K562 (cell line): ENCODE data around the gene GLIS2. TPM values are rescaled to one million over a fixed set of nuclear protein-coding genes. Genes with fewer than 3 reads are reported as not detected.

Experiments
- ATAC-seq: fragments of 200-7000 bp; cut with Tn5 transposase; 3 replicates; pipeline ENCODE4 v1.9.1; 2020; ENCODE audit warnings: moderate library complexity
- BruUV-seq: library from RNA; stranded (reverse); fragments of 400-500 nt; replicated peaks from 2 replicates; lab custom pipeline; 2021; lab: Mats Ljungman, UMichigan
- CTCF ChIA-PET: fragments of 300-600 bp; formaldehyde crosslinking; extraction: SDS; loops from one replicate; lab custom pipeline; 2021; ENCODE audit warnings: low intra/inter-chr PET ratio; lab: Yijun Ruan, JAX
- POLR2A ChIA-PET: fragments of 300-600, 350-650 bp; sonication (Branson Sonifier 250); formaldehyde crosslinking; extraction: SDS; loops from one replicate; lab custom pipeline; 2021; ENCODE audit warnings: antibody characterized with exemption, inconsistent platforms; lab: Yijun Ruan, JAX
- DNase-seq, 4 experiments: peaks; one replicate each; pipeline versions ENCODE4 v3.0.0 to v3.0.0-alpha.2; 2011 to 2018; ENCODE audit warnings: low spot score in 3 of 4, mixed read lengths in 3 of 4; ENCODE audit errors: extremely low read depth in 1 of 4
- FAIRE-seq: peaks from 2 replicates; lab custom pipeline; 2011; peaks lifted over from hg19 to GRCh38; lab: Jason Lieb, UNC
- H2AFZ ChIP-seq: 2 replicates; pipeline ENCODE4 v1.6.0; 2011; ENCODE audit warnings: low read depth, low read length, control low read depth, inconsistent platforms
- H3K27ac ChIP-seq: fragments of 200-600 bp; 3 replicates; pipeline ENCODE4 v1.8.0; 2011; ENCODE audit warnings: low read depth, mild to moderate bottlenecking, control low read depth, inconsistent platforms, low read length, moderate library complexity, mixed read lengths; ENCODE audit errors: extremely low read depth
- H3K27me3 ChIP-seq, 2 experiments: fragments of 300-600 bp in 1 of 2; 2 replicates in 1 of 2; 3 replicates in 1 of 2; pipeline versions ENCODE4 v1.6.0 to v1.8.0; 2011; ENCODE audit warnings: inconsistent platforms in 2 of 2, low read length in 2 of 2, mild to moderate bottlenecking in 1 of 2, mixed read lengths in 1 of 2, moderate library complexity in 1 of 2; ENCODE audit not compliant: control insufficient read depth in 2 of 2, insufficient read depth in 2 of 2
- H3K36me3 ChIP-seq: fragments of 300-600 bp; 3 replicates; pipeline ENCODE4 v1.8.0; 2011; ENCODE audit warnings: mild to moderate bottlenecking, low read length, inconsistent platforms; ENCODE audit not compliant: control insufficient read depth, insufficient read depth
- H3K4me1 ChIP-seq, 2 experiments: fragments of 200-600 bp in 1 of 2; replicated peaks in 1 of 2; 2 replicates in 1 of 2; 3 replicates in 1 of 2; pipeline versions ENCODE4 v1.5.1 to v1.8.0; 2011; ENCODE audit warnings: inconsistent platforms in 2 of 2, low read length in 2 of 2, mild to moderate bottlenecking in 1 of 2, mixed read lengths in 1 of 2, moderate library complexity in 1 of 2; ENCODE audit not compliant: control insufficient read depth in 2 of 2, insufficient read depth in 2 of 2
- H3K4me2 ChIP-seq: 2 replicates; pipeline ENCODE4 v1.6.1; 2011; ENCODE audit warnings: low read length, control low read depth, inconsistent platforms, mixed read lengths; ENCODE audit not compliant: insufficient read depth
- H3K4me3 ChIP-seq: fragments of 200-600 bp; sonication (generic), shearing (Covaris generic); 2 replicates; pipeline ENCODE4 v1.5.1; 2016; ENCODE audit warnings: control low read depth, inconsistent platforms
- H3K79me2 ChIP-seq: fragments of 200-600 bp; 3 replicates; pipeline ENCODE4 v1.8.0; 2011; ENCODE audit warnings: low read length, inconsistent platforms; ENCODE audit not compliant: control insufficient read depth, insufficient read depth
- H3K9ac ChIP-seq, 2 experiments: 2 replicates each; pipeline versions ENCODE4 v1.6.0 to v1.6.1; 2011; ENCODE audit warnings: low read depth in 2 of 2, low read length in 2 of 2, control low read depth in 1 of 2, inconsistent platforms in 1 of 2, mild to moderate bottlenecking in 1 of 2, mixed read lengths in 1 of 2; ENCODE audit not compliant: insufficient read depth in 1 of 2
- H3K9me1 ChIP-seq: one replicate; pipeline ENCODE4 v1.6.0; 2011; ENCODE audit warnings: inconsistent platforms, mild to moderate bottlenecking, low read length, moderate library complexity; ENCODE audit not compliant: control insufficient read depth, insufficient read depth
- H3K9me3 ChIP-seq: replicated peaks from 2 replicates; pipeline ENCODE4 v1.5.1; 2011; ENCODE audit warnings: low read depth, low read length, inconsistent platforms; ENCODE audit not compliant: control insufficient read depth, insufficient read depth
- H4K20me1 ChIP-seq: replicated peaks from 2 replicates; pipeline ENCODE4 v1.6.1; 2011; ENCODE audit warnings: low read length, inconsistent platforms, mixed read lengths; ENCODE audit not compliant: control insufficient read depth, insufficient read depth
- CREB3L1 ChIP-seq: fragments of 450-650 bp; IDR thresholded peaks from 2 replicates; pipeline ENCODE4 v1.6.1; 2014; ENCODE audit warnings: low read depth, mild to moderate bottlenecking, moderate library complexity, borderline replicate concordance
- JUND ChIP-seq, 2 experiments: IDR thresholded peaks; 2 replicates in 1 of 2; 3 replicates in 1 of 2; pipeline ENCODE4 v1.6.1; 2011; ENCODE audit warnings: borderline replicate concordance in 2 of 2, low read depth in 2 of 2, low read length in 2 of 2, improper control_type of control experiment in 1 of 2, missing biosample characterization in 1 of 2, missing genetic modification characterization in 1 of 2, missing genetic modification reagents in 1 of 2
- MAFF ChIP-seq: IDR thresholded peaks from 2 replicates; pipeline ENCODE4 v1.6.1; 2012; ENCODE audit warnings: low read length, improper control_type of control experiment
- MBD2 ChIP-seq: sonication (generic); IDR thresholded peaks from 2 replicates; pipeline ENCODE4 v1.6.1; 2016; ENCODE audit warnings: low read depth, borderline replicate concordance
- MEIS2 ChIP-seq: fragments of 450-650 bp; IDR thresholded peaks from 2 replicates; pipeline ENCODE4 v1.6.1; 2014; ENCODE audit warnings: mild to moderate bottlenecking; ENCODE audit not compliant: partially characterized antibody
- MTF1 ChIP-seq: fragments of 250-450 bp; sonication (Bioruptor Pico); IDR thresholded peaks from 2 replicates; pipeline ENCODE4 v1.9.0; 2021; ENCODE audit warnings: moderate library complexity, mild to moderate bottlenecking, inconsistent platforms, borderline replicate concordance
- NEUROD1 ChIP-seq: fragments of 150-350 bp; IDR thresholded peaks from 2 replicates; pipeline ENCODE4 v1.6.1; 2014; ENCODE audit warnings: borderline replicate concordance, low read length, low read depth; ENCODE audit not compliant: partially characterized antibody
- NFIC ChIP-seq: fragments of 450-650 bp; IDR thresholded peaks from 2 replicates; pipeline ENCODE4 v1.6.1; 2017; ENCODE audit warnings: mild to moderate bottlenecking, inconsistent platforms
- PHF21A ChIP-seq: fragments of 450-650 bp; IDR thresholded peaks from 2 replicates; pipeline ENCODE4 v1.6.1; 2017; ENCODE audit warnings: low read depth, borderline replicate concordance
- POLR3A ChIP-seq: IDR thresholded peaks from 2 replicates; pipeline ENCODE4 v1.6.1; 2011; ENCODE audit warnings: borderline replicate concordance, mild to moderate bottlenecking, moderate library complexity; ENCODE audit not compliant: insufficient read length, insufficient read depth; ENCODE audit errors: extremely low read depth
- POU5F1 ChIP-seq: fragments of 150-350 bp; IDR thresholded peaks from 2 replicates; pipeline ENCODE4 v1.6.1; 2014; ENCODE audit warnings: borderline replicate concordance, low read length, low read depth, mild to moderate bottlenecking; ENCODE audit not compliant: partially characterized antibody
- STAG1 ChIP-seq: sonication (generic); formaldehyde crosslinking; IDR thresholded peaks from 2 replicates; pipeline ENCODE4 v1.5.0; 2020; ENCODE audit warnings: missing genetic modification reagents, borderline replicate concordance
- ZHX1 ChIP-seq: fragments of 150-350 bp; conservative IDR thresholded peaks from 2 replicates; pipeline ENCODE4 v1.6.1; 2014; ENCODE audit warnings: low read length
- ZNF217 ChIP-seq: sonication (generic); formaldehyde crosslinking; IDR thresholded peaks from 2 replicates; pipeline ENCODE4 v1.8.0; 2022; ENCODE audit warnings: mild to moderate bottlenecking, missing genetic modification reagents
- ZNF449 ChIP-seq: fragments of 250-450 bp; sonication (Bioruptor Pico); IDR thresholded peaks from 2 replicates; pipeline ENCODE4 v1.8.0; 2022; ENCODE audit warnings: moderate library complexity, mild to moderate bottlenecking, inconsistent platforms
- WGBS: fragments of 100-300 bp; shearing (Covaris generic); methylation state at CpG from one replicate; pipeline ENCODE4 v1.1.6; 2016; ENCODE audit warnings: low coverage, mixed read lengths; ENCODE audit not compliant: insufficient coverage; ENCODE audit errors: missing lambda C conversion rate; 5-methylcytosine and 5-hydroxymethylcytosine counted together
- in situ Hi-C: fragments of 300-500 bp; cut with MboI; formaldehyde crosslinking; loops from 4 replicates; pipeline ENCODE4 v1.15.0; 2018; ENCODE audit warnings: inconsistent platforms, mixed read lengths
- intact Hi-C: fragments of 100-400 bp; cut with micrococcal nuclease; formaldehyde crosslinking; loops from 2 replicates; pipeline ENCODE4 v1.14.2; 2022
- polyA plus RNA-seq, 8 experiments: library from polyadenylated mRNA; depleted of rRNA in 4 of 8; stranded (reverse) in 5 of 8; unstranded in 3 of 8; fragments of >200 nt; fragmentation: Nextera tagmentation in 2 of 8; fragmentation: Illumina TruSeq in 1 of 8; extraction: Ambion mirVana in 2 of 8; extraction: Trizol in 1 of 8; gene quantifications; 2 replicates each; pipeline versions ENCODE4 v1.2.1 to v1.2.3, GENCODE V29; 2011 to 2014; ENCODE audit warnings: inconsistent platforms in 1 of 8, missing spikeins in 1 of 8
- total RNA-seq, 7 experiments: library from RNA; depleted of rRNA in 6 of 7; stranded (reverse); fragments of >200 nt in 6 of 7; fragmentation: Illumina TruSeq in 2 of 7; extraction: Trizol in 2 of 7; gene quantifications; 2 replicates each; pipeline versions ENCODE4 v1.2.1 to v1.2.3, GENCODE V29; 2011 to 2021; ENCODE audit warnings: low replicate concordance in 1 of 7

Gene GLIS2
- total and polyA plus RNA-seq, 9 of the 15 experiments (the other 6 are each of a cell fraction or from before 2014, with no cell fraction given), result 0.10 to 9.0 (median 0.57) TPM

- Histone ChIP-seq H3K79me2 (peaks cover 19% of the 10 kb centered on the region), H3K9me1 (no peaks in the 10 kb centered on the region), H3K4me3 (no peak overlapping the region), H3K36me3 (no peaks in the 10 kb centered on the region), H4K20me1 (peaks cover 3% of the 10 kb centered on the region), H2AFZ (no peak overlapping the region), H3K9me3 (no peaks in the 10 kb centered on the region), H3K27me3 (no peaks in the 10 kb centered on the region), H3K4me1 (peaks cover 3 to 80% of the 10 kb centered on the region in 2 experiments; a peak in 3 of 5 replicates), H3K9ac (peak overlapping the region in 1 of 2 experiments; percentile 40; a peak in 1 of 4 replicates), H3K27ac (no peak overlapping the region), H3K4me2 (no peak overlapping the region)
- ATAC-seq (no peak), FAIRE-seq (no peak), DNase-seq (no peak)
- intact Hi-C loops (no loop called here), in situ Hi-C loops (no loop called here)
- ChIA-PET POLR2A (interaction anchor here (0.8 kb wide), 1 partner anchor 47 kb away, joined by 4 read pairs; no protein-coding TSS in a partner anchor), CTCF (no interaction called here)
- no TSS peak for BruUV-seq
- 57% methylated on average over 9 of the region's 13 CpGs for WGBS
- TF ChIP-seq MBD2 (no peak), JUND (IDR thresholded peaks at IDR 0.05; ENCODE audit: borderline replicate concordance, low read depth, low read length) (no peak), JUND (tag; IDR thresholded peaks at IDR 0.05; ENCODE audit: borderline replicate concordance, low read depth, low read length) (no peak), NFIC (no peak), ZHX1 (no peak), ZNF217 (CRISPR knock-in tag) (no peak), POLR3A (no peak), MAFF (no peak), PHF21A (no peak), ZNF449 (CRISPR knock-in tag) (no peak), STAG1 (no peak), MEIS2 (no peak), NEUROD1 (no peak), POU5F1 (no peak), CREB3L1 (no peak), MTF1 (CRISPR knock-in tag) (no peak)
Measured at GRCh38 chr16:4318451-4318910, 2.6 kb downstream of the GLIS2 start.
